NCI-H2107 treated with DMSO at 0.1 percent for 48 hours (cell line): ENCODE results near the gene SPSB1.

Experiments
- DNase-seq: peaks from one replicate; lab custom pipeline; 2025; ENCODE audit not compliant: unreplicated experiment; lab: John Stamatoyannopoulos, UW

Gene SPSB1

GRCh38 chr1:9416918-9417500, 124.3 kb downstream of the SPSB1 start:
- no peak for DNase-seq

GRCh38 chr1:9417695-9418094, 125.0 kb downstream of the SPSB1 start:
- no peak for DNase-seq

- DNase-seq: no peak
Observed at GRCh38 chr1:9418851-9419250, 126.2 kb downstream of the SPSB1 start.
